Effector memory CD4-positive, alpha-beta T cell (primary cell): ENCODE data around the gene NUDT2.
"Not testable (repeated sequence)": the region's sequence is repeated elsewhere in the genome, so short reads cannot be mapped to it uniquely, and the experiment has no call there.

ENCODE experiments used
- DNase-seq, 3 donors: peaks; one replicate each; pipeline ENCODE4 v3.0.0-alpha.2; 2020
- H3K27ac ChIP-seq: 2 replicates; pipeline ENCODE4 v1.7.0; 2013; ENCODE audit warnings: mild to moderate bottlenecking, low read length, moderate library complexity; ENCODE audit not compliant: insufficient read depth, poor library complexity, severe bottlenecking
- H3K27me3 ChIP-seq: replicated peaks from 2 replicates; pipeline ENCODE4 v1.7.0; 2013; ENCODE audit warnings: mild to moderate bottlenecking, low read length; ENCODE audit not compliant: insufficient read depth, control insufficient read depth, poor library complexity, severe bottlenecking
- H3K36me3 ChIP-seq: 2 replicates; pipeline ENCODE4 v1.7.0; 2013; ENCODE audit warnings: mild to moderate bottlenecking, low read length, moderate library complexity; ENCODE audit not compliant: control insufficient read depth, insufficient read depth
- H3K4me1 ChIP-seq: 2 replicates; pipeline ENCODE4 v1.7.0; 2013; ENCODE audit warnings: low read length, mild to moderate bottlenecking; ENCODE audit not compliant: control insufficient read depth, insufficient read depth, poor library complexity, severe bottlenecking
- H3K4me3 ChIP-seq: 2 replicates; pipeline ENCODE4 v1.7.0; 2013; ENCODE audit warnings: low read length, low read depth, mild to moderate bottlenecking; ENCODE audit not compliant: insufficient read depth, poor library complexity, severe bottlenecking
- H3K9me3 ChIP-seq: 2 replicates; pipeline ENCODE4 v1.7.0; 2013; ENCODE audit warnings: mild to moderate bottlenecking, low read length, moderate library complexity; ENCODE audit not compliant: control insufficient read depth

The NUDT2 gene

GRCh38 chr9:34334916-34335315 lies 5.5 kb downstream of the NUDT2 start:
- Histone ChIP-seq H3K36me3 (peaks cover 15% of the 10 kb centered on the region), H3K27me3 (no peaks in the 10 kb centered on the region), H3K4me3 (no peak overlapping the region), H3K4me1 (no peaks in the 10 kb centered on the region), H3K27ac (no peak overlapping the region), H3K9me3 (no peaks in the 10 kb centered on the region)
- no peak for DNase-seq

DNA sequence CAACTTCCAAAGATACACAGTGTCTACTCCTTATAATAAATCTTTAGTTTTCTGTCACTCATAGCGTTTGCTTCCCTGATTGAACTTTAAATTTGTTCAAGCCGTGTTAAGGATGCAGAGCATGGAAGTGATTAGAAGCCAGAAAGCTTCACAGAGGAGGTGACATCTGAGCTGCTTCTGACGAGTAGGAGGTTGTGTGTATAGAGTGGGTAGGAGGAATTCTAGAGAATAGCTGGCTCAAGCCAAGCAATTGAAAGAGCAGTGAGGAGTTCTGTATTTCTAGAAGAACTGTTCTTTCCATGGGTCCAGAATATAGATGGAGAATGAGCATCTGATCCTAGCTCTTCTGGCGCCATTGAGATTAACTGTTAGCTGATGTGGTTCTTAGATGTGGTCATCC lies 6.0 kb downstream of the NUDT2 start:
- Histone ChIP-seq H3K27me3 (no peaks in the 10 kb centered on the region), H3K9me3 (no peaks in the 10 kb centered on the region), H3K4me3 (no peak overlapping the region), H3K27ac (no peak overlapping the region), H3K4me1 (no peaks in the 10 kb centered on the region), H3K36me3 (peaks cover 19% of the 10 kb centered on the region)
- no peak for DNase-seq

DNA sequence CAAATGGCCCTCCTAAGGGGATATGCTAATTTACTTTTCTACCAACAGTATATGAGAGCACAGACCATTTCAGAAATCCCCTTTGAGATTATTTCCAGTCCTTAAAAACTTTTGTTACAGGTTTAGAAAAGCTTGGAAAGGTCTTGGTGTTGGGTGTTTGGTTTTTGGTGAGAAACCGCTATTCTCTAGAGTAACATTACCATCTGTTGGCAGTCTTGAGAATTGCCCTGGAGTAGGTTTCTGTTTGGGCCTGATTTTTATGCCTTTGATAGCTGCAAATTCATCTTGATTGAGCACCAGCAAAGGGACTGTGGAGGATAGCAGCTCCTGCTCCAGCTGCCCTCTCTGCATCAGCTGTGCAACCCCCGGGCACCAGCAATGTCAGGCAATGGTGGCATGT lies 8.0 kb downstream of the NUDT2 start:
- no peak overlapping the region for H3K4me3 ChIP-seq
- no peaks in the 10 kb centered on the region for H3K27me3 ChIP-seq
- no peaks in the 10 kb centered on the region for H3K4me1 ChIP-seq
- peaks cover 35% of the 10 kb centered on the region for H3K36me3 ChIP-seq
- no peaks in the 10 kb centered on the region for H3K9me3 ChIP-seq
- no peak overlapping the region for H3K27ac ChIP-seq
- no peak for DNase-seq

DNA sequence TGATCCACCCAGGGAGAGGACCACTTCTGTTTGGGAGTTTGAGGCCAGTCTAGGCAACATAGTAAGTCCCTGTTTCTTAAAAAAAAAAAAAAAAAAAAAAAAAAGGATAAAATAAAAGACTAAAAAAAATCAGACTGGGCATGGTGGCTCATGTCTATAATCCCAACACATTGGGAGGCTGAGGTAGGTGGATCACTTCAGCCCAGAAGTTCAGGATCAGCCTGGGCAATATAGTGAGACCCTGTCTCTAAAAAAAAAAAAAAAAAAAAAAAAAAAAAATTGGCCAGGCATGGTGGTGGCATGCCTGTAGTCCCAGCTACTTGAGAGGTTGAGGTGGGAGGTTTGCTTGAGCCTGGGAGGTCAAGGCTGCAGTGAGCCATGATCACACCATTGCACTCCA lies 8.7 kb downstream of the NUDT2 start:
- peaks cover 39% of the 10 kb centered on the region for H3K36me3 ChIP-seq
- not testable (repeated sequence) for H3K27me3 ChIP-seq, H3K9me3 ChIP-seq, DNase-seq, H3K4me1 ChIP-seq, H3K27ac ChIP-seq, H3K4me3 ChIP-seq

GRCh38 chr9:34338665-34339385 lies 9.5 kb downstream of the NUDT2 start:
- H3K4me1 ChIP-seq: no peaks in the 10 kb centered on the region
- peaks cover 42% of the 10 kb centered on the region for H3K36me3 ChIP-seq
- H3K9me3 ChIP-seq: no peaks in the 10 kb centered on the region
- no peak overlapping the region for H3K27ac ChIP-seq
- no peaks in the 10 kb centered on the region for H3K27me3 ChIP-seq
- H3K4me3 ChIP-seq: no peak overlapping the region
- DNase-seq: no peak

DNA sequence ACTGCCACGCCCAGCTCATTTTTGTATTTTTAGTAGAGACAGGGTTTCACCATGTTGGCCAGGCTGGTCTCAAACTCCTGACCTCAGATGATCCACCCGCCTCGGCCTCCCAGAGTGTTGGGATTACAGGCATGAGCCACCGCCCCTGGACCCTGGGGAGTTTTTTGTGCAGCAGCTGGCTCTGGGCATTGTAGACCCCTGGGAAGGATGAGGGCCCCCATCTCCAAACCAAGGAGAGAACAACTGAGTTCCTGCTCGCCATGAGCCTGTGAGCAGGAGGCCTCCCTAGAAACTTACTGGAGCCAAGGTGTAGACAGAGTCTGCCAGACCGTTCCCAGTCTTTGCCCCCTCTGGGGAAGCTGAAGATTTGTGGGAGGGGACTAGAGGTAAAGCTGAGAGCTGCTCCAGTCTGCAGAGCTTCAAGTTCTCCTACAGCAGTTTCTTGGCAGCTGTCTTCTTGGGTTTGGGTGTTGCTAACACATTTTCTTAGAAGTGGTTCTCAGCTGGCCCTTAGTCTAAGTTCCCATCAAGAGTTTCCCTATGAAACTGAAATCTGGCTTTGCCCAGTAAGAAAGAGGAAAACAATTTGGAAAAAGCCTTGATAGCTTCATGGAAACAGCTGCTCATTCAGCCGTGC lies 12.4 kb downstream of the NUDT2 start:
- Histone ChIP-seq H3K27me3 (no peaks in the 10 kb centered on the region), H3K27ac (no peak overlapping the region), H3K9me3 (no peaks in the 10 kb centered on the region), H3K4me3 (no peak overlapping the region), H3K36me3 (peaks cover 44% of the 10 kb centered on the region), H3K4me1 (no peaks in the 10 kb centered on the region)
- no peak for DNase-seq

DNA sequence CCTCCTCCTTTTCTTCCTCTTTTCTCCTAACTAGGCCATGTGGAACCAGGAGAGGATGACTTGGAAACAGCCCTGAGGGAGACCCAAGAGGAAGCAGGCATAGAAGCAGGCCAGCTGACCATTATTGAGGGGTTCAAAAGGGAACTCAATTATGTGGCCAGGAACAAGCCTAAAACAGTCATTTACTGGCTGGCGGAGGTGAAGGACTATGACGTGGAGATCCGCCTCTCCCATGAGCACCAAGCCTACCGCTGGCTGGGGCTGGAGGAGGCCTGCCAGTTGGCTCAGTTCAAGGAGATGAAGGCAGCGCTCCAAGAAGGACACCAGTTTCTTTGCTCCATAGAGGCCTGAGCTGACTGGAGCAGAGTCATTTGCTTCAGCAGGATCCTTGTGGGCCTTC lies 13.7 kb downstream of the NUDT2 start:
- Histone ChIP-seq H3K27ac (no peak overlapping the region), H3K4me1 (no peaks in the 10 kb centered on the region), H3K9me3 (no peaks in the 10 kb centered on the region), H3K36me3 (peaks cover 44% of the 10 kb centered on the region), H3K27me3 (no peaks in the 10 kb centered on the region), H3K4me3 (no peak overlapping the region)
- no peak for DNase-seq

DNA sequence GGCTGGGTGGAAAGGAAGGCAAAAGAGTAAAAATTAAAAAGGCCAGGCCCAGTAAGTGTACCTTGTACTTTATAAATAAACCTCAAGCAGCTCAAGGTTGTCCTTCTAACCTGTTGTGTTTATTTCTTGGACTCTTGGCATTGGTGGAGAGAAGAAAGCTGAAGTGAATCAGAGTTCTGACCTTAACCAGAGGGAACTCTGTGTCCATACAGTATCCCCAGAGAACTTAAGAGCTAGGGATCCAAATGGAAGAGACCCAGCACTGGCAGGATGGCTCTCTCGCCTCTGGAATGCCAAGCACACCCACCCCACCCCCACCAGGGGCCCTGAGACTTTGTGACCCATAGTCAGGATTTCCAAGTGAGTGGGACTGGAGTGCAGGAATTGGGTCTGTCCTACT lies 14.2 kb downstream of the NUDT2 start:
- Histone ChIP-seq H3K4me3 (no peak overlapping the region), H3K27ac (no peak overlapping the region), H3K27me3 (no peaks in the 10 kb centered on the region), H3K36me3 (peaks cover 40% of the 10 kb centered on the region), H3K9me3 (no peaks in the 10 kb centered on the region), H3K4me1 (no peaks in the 10 kb centered on the region)
- no peak for DNase-seq

DNA sequence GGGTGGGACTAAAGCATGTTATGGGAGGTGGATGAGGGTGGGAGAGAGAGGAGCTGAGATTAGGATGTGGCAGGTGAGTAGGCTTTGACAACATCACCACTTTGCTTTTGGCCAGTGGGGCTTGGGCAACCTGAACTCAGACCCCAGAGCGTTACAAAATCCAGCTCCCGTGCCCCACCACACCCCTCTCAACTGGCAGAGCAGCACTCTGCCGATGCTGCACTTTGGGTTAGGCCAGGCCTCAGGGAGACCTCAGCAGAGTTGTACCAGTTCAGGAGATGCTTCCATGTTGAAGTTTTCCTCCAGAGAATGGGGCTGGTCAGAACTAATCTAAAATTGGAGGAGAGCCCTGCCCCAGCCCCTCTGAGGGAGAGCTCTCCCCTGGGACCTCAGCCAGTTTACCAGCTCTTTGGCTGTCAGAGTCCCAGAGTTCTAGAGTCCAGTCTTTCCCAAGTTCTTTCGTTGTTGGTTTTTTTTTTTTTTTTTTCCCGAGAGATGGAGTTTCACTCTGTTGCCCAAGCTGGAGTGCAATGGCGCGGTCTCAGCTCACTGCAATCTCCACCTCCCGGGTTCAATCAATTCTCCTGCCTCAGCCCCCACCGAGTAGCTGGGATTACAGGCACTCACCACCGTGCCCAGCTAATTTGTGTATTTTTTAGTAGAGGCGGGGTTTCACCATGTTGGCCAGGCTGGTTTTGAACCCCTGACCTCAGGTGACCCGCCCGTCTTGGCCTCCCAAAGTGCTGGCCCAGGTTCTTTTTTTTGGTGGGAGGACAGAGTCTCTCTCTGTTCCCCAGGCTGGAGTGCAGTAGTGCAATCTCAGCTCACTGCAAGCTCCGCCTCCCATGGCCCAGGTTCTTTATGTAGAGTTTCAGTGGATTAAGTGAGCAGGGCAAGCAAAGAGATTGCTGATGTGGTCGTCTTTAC lies 17.8 kb downstream of the NUDT2 start:
- Histone ChIP-seq H3K27me3 (no peaks in the 10 kb centered on the region), H3K36me3 (peaks cover 11% of the 10 kb centered on the region), H3K4me3 (no peak overlapping the region), H3K4me1 (no peaks in the 10 kb centered on the region), H3K9me3 (no peaks in the 10 kb centered on the region), H3K27ac (no peak overlapping the region)
- no peak for DNase-seq

DNA sequence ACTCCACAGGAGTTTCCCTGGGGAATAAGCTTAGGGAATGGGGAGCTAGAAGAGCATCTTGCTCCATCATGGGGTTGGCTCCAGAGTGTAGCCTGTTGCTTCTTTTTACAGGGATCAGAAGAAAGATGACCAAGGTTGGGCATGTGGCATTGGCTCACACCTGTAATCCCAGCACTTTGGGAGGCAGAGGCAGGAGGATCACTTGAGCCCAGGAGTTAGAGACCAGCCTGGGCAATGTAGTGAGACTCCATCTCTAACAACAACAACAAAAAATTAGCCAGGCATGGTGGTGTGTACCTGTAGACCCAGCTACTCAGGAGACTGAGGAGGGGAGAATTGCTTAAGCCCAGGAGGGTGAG lies 18.4 kb downstream of the NUDT2 start:
- Histone ChIP-seq H3K36me3 (peaks cover 7% of the 10 kb centered on the region), H3K4me1 (no peaks in the 10 kb centered on the region), H3K27ac (no peak overlapping the region), H3K4me3 (no peak overlapping the region), H3K9me3 (no peaks in the 10 kb centered on the region), H3K27me3 (no peaks in the 10 kb centered on the region)
- no peak for DNase-seq
